GM18951 (cell line): Measurements from ENCODE around the gene CLDN15.
"Not testable (repeated sequence)": the region's sequence is repeated elsewhere in the genome, so short reads cannot be mapped to it uniquely, and the experiment has no call there.

Experiments used
- POLR2A ChIP-seq: IDR thresholded peaks from 4 replicates; pipeline ENCODE4 v1.6.1; 2011; ENCODE audit warnings: mild to moderate bottlenecking; ENCODE audit not compliant: insufficient read length, insufficient read depth; ENCODE audit errors: extremely low read depth
- in situ Hi-C: fragments of 300-500 bp; cut with MboI; formaldehyde crosslinking; loops from one replicate; pipeline ENCODE4 v1.12.0; 2022; ENCODE audit warnings: low sequenced_read_pairs, mixed read lengths, inconsistent platforms; ENCODE audit not compliant: unreplicated experiment

Gene CLDN15

GRCh38 chr7:101237206-101238067, at the start of gene CLDN15:
Gene CLDN15, minus strand, starts transcription at chr7:101237802. Its CDS starts 221 bp downstream, at chr7:101237581.
- TF ChIP-seq POLR2A = no peak
- in situ Hi-C loops = no loop called here

- in situ Hi-C loops = no loop called here
- no peak for TF ChIP-seq POLR2A
Measured at GRCh38 chr7:101287032-101287431, 49.4 kb upstream of the CLDN15 start.

GRCh38 chr7:101285880-101286279, 48.3 kb upstream of the CLDN15 start:
- in situ Hi-C loops = not testable (repeated sequence)

- in situ Hi-C loops = no loop called here
Measured at GRCh38 chr7:101285171-101285570, 47.6 kb upstream of the CLDN15 start.

GRCh38 chr7:101280912-101281311, 43.3 kb upstream of the CLDN15 start:
- in situ Hi-C loops = not testable (repeated sequence)

More at GRCh38 chr7:101285171-101285570, 47.6 kb upstream of the CLDN15 start:
- TF ChIP-seq POLR2A = no peak

- in situ Hi-C loops = no loop called here
Measured at GRCh38 chr7:101278461-101279292, 41.1 kb upstream of the CLDN15 start.

GRCh38 chr7:101277155-101277554, 39.6 kb upstream of the CLDN15 start:
- in situ Hi-C loops = no loop called here
- no peak for TF ChIP-seq POLR2A

More at GRCh38 chr7:101278461-101279292, 41.1 kb upstream of the CLDN15 start:
- TF ChIP-seq POLR2A = no peak

- in situ Hi-C loops = no loop called here
- TF ChIP-seq POLR2A = no peak
Measured at GRCh38 chr7:101273206-101273605, 35.6 kb upstream of the CLDN15 start.

- in situ Hi-C loops = no loop called here
- no peak for TF ChIP-seq POLR2A
Measured at GRCh38 chr7:101271021-101271420, 33.4 kb upstream of the CLDN15 start.

GRCh38 chr7:101269664-101270063, 32.1 kb upstream of the CLDN15 start:
- no peak for TF ChIP-seq POLR2A
- in situ Hi-C loops = no loop called here

GRCh38 chr7:101265622-101266516, 28.3 kb upstream of the CLDN15 start:
- in situ Hi-C loops = no loop called here
- no peak for TF ChIP-seq POLR2A

GRCh38 chr7:101264102-101264706, 26.6 kb upstream of the CLDN15 start:
- in situ Hi-C loops = not testable (repeated sequence)

GRCh38 chr7:101258243-101258731, 20.7 kb upstream of the CLDN15 start:
- TF ChIP-seq POLR2A = no peak
- in situ Hi-C loops = no loop called here

- in situ Hi-C loops = no loop called here
- TF ChIP-seq POLR2A = no peak
Measured at GRCh38 chr7:101255796-101256195, 18.2 kb upstream of the CLDN15 start.

- in situ Hi-C loops = not testable (repeated sequence)
Measured at GRCh38 chr7:101253199-101253598, 15.6 kb upstream of the CLDN15 start.
